Cardiac muscle cell (in vitro differentiated cells and primary cell): Measurements from ENCODE around the gene ARID1A. TPM values are rescaled to one million over a fixed set of nuclear protein-coding genes. Genes with fewer than 3 reads are reported as not detected.

Experiments used
- DNase-seq, 2 donors: peaks; one replicate each; pipeline versions ENCODE4 v3.0.0 to v3.0.0-alpha.2; 2010 to 2017; ENCODE audit warnings: low read depth in 1 of 2, low spot score in 1 of 2
- H3K27ac ChIP-seq: fragments of 200-600 bp; sonication (generic); 2 replicates; pipeline ENCODE4 v1.5.1; 2016
- H3K27me3 ChIP-seq: fragments of 200-600 bp; sonication (generic); 2 replicates; pipeline ENCODE4 v1.6.0; 2016; ENCODE audit warnings: control low read depth
- H3K36me3 ChIP-seq: fragments of 200-600 bp; sonication (generic); 2 replicates; pipeline ENCODE4 v1.5.1; 2016; ENCODE audit warnings: control low read depth
- H3K4me1 ChIP-seq: fragments of 200-600 bp; sonication (generic); 2 replicates; pipeline ENCODE4 v1.8.1; 2017; ENCODE audit warnings: low read depth, mild to moderate bottlenecking, mixed run types
- H3K4me3 ChIP-seq: fragments of 200-600 bp; sonication (generic); 2 replicates; pipeline ENCODE4 v1.5.1; 2016; ENCODE audit warnings: mild to moderate bottlenecking
- H3K9me3 ChIP-seq: fragments of 200-600 bp; sonication (generic); 2 replicates; pipeline ENCODE4 v1.5.1; 2017; ENCODE audit warnings: low read depth, mild to moderate bottlenecking, control low read depth
- polyA plus RNA-seq: library from polyadenylated mRNA; unstranded; fragments of >200 nt; fragmentation: Nextera tagmentation; extraction: Ambion mirVana; gene quantifications from 2 replicates; pipeline ENCODE4 v1.2.1, GENCODE V29; 2016
- total RNA-seq: library from RNA; depleted of rRNA; stranded (reverse); fragments of >200 nt; gene quantifications from 2 replicates; pipeline ENCODE4 v1.2.3, GENCODE V29; 2016
- TF ChIP-seq, protein P1 (sequence below): IDR thresholded peaks from 2 replicates; pipeline ENCODE4 v1.5.1; 2012; ENCODE audit warnings: low read depth, mild to moderate bottlenecking, low read length

ARID1A gene
- total and polyA plus RNA-seq, 2 experiments from 2014 or later, result 28.5 to 93.3 TPM

DNA sequence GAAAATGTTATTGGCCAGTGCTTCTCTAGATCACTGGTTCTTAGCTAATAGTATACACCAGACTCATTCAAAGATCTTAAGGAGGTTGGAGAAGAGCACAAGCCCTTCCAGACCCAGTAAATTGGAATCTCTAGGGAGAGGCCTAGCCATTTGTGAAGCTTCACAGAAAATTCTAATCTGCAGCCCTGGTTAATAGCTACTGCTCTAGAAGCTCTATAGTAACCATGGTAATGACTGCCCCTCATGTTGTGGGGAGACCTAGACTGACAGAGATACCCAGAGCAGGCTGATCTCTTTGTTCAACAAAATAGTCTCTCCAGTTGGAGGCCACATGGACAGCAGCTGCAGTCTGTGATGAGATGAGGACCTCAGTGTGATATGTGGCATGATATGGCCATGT, 31.7 kb downstream of the ARID1A start:
- Histone ChIP-seq H3K9me3 (no peaks in the 10 kb centered on the region), H3K27ac (no peak overlapping the region), H3K27me3 (no peaks in the 10 kb centered on the region), H3K4me3 (no peak overlapping the region), H3K4me1 (peaks cover 59% of the 10 kb centered on the region), H3K36me3 (peaks cover 25% of the 10 kb centered on the region)
- DNase-seq, result no peak
- TF ChIP-seq, protein P1, sequence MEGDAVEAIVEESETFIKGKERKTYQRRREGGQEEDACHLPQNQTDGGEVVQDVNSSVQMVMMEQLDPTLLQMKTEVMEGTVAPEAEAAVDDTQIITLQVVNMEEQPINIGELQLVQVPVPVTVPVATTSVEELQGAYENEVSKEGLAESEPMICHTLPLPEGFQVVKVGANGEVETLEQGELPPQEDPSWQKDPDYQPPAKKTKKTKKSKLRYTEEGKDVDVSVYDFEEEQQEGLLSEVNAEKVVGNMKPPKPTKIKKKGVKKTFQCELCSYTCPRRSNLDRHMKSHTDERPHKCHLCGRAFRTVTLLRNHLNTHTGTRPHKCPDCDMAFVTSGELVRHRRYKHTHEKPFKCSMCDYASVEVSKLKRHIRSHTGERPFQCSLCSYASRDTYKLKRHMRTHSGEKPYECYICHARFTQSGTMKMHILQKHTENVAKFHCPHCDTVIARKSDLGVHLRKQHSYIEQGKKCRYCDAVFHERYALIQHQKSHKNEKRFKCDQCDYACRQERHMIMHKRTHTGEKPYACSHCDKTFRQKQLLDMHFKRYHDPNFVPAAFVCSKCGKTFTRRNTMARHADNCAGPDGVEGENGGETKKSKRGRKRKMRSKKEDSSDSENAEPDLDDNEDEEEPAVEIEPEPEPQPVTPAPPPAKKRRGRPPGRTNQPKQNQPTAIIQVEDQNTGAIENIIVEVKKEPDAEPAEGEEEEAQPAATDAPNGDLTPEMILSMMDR, result no peak

DNA sequence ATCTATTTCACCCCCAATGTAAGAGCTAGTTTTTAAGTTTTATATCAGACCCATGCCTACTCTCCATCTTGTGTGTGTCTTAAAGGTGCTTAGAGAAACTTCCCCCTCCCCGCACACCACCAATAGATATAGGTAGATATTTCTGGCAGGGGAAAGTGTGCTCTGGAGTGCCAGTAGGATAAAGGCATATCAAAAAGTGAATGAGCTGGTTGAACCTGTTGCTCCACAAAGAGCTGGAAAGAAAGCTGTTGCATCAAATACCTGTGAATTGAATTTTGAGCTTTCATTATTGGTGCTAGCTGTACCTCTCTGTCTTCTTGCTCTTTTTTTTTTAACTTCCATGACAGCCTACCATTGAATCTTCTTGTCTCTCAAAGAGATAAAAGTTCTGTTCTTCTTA, 32.8 kb downstream of the ARID1A start:
- H3K36me3 ChIP-seq, result peaks cover 37% of the 10 kb centered on the region
- TF ChIP-seq, protein P1, result no peak
- H3K4me1 ChIP-seq, result peaks cover 52% of the 10 kb centered on the region
- H3K27me3 ChIP-seq, result no peaks in the 10 kb centered on the region
- no peaks in the 10 kb centered on the region for H3K9me3 ChIP-seq
- no peak overlapping the region for H3K4me3 ChIP-seq
- no peak for DNase-seq
- H3K27ac ChIP-seq, result peak overlapping the region; percentile 3

DNA sequence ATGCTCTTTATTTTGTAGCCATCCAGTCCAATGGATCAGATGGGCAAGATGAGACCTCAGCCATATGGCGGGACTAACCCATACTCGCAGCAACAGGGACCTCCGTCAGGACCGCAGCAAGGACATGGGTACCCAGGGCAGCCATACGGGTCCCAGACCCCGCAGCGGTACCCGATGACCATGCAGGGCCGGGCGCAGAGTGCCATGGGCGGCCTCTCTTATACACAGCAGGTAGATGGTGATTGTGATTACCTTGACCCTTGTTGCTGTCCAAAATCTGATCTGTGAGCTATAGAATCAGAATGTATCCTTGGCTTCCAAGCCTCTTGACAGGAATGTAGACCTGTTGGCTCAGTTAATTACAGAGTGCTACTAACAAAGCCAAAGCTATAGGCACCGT, 33.8 kb downstream of the ARID1A start:
- H3K36me3 ChIP-seq, result peaks cover 41% of the 10 kb centered on the region
- peaks cover 42% of the 10 kb centered on the region for H3K4me1 ChIP-seq
- H3K27me3 ChIP-seq, result no peaks in the 10 kb centered on the region
- TF ChIP-seq, protein P1, result no peak
- DNase-seq, result no peak
- no peak overlapping the region for H3K4me3 ChIP-seq
- H3K27ac ChIP-seq, result no peak overlapping the region
- no peaks in the 10 kb centered on the region for H3K9me3 ChIP-seq

DNA sequence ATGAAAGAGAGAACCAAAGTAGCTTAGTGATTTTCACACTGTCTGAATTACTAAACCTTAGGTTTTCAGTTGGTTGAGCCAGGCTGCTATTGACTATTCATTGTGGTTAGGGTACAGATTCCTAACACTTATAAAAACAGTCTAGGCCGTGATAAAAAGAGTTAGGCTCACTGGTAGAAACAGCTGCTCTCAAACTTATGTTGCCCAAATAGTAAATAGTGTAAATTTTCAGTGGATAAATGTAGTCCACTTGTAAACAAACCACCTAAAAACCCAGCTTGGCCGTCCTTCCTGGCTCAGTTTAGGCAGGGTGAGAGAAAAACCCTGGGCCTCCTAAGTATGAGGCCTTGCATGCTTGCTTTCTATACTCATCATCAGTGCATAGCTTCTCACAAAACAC, 34.9 kb downstream of the ARID1A start:
- H3K27me3 ChIP-seq, result no peaks in the 10 kb centered on the region
- H3K36me3 ChIP-seq, result peaks cover 48% of the 10 kb centered on the region
- H3K4me1 ChIP-seq, result peaks cover 33% of the 10 kb centered on the region
- no peaks in the 10 kb centered on the region for H3K9me3 ChIP-seq
- no peak for DNase-seq
- H3K27ac ChIP-seq, result peak overlapping the region; percentile 70
- TF ChIP-seq, protein P1, result no peak
- no peak overlapping the region for H3K4me3 ChIP-seq

DNA sequence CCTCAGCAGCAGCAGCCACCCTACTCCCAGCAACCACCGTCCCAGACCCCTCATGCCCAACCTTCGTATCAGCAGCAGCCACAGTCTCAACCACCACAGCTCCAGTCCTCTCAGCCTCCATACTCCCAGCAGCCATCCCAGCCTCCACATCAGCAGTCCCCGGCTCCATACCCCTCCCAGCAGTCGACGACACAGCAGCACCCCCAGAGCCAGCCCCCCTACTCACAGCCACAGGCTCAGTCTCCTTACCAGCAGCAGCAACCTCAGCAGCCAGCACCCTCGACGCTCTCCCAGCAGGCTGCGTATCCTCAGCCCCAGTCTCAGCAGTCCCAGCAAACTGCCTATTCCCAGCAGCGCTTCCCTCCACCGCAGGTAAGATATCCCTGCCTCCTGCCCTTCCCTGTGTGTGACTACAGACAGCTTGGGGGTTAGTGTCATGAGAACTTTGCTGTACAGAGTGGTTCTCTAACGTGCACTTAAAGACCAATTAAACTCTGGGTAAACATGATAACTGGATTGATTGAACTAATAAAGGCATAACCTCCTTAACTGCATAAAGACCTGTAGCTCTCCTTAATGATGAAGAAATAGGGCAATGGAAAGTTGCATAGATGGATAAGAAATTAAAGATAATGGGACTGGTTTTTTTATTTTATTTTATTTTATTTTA, 35.6 kb downstream of the ARID1A start:
- no peaks in the 10 kb centered on the region for H3K9me3 ChIP-seq
- TF ChIP-seq, protein P1, result no peak
- H3K36me3 ChIP-seq, result peaks cover 51% of the 10 kb centered on the region
- peak overlapping the region; percentile 70 for H3K27ac ChIP-seq
- no peak overlapping the region for H3K4me3 ChIP-seq
- DNase-seq, result no peak
- H3K27me3 ChIP-seq, result no peaks in the 10 kb centered on the region
- H3K4me1 ChIP-seq, result peaks cover 29% of the 10 kb centered on the region

DNA sequence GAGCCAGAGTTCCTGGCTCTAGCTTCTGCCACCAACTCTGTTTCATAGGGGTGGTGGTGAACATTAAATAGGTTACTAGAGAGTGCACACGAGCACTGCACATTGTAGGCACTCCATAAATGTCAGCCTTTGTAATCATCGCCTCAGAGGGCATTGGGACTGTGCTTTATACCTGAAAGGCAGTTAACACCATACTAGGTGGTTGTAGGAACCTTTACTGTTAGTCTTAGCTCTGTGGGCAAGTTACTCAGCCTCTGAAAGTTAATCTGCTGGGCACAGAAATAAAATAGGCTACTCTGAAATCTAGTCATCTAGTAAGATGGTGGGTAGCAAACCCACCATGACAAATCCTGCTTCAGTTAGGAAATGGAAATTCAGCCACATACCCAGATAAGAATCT, 37.6 kb downstream of the ARID1A start:
- Histone ChIP-seq H3K27ac (peak overlapping the region; percentile 65), H3K36me3 (peaks cover 64% of the 10 kb centered on the region), H3K9me3 (no peaks in the 10 kb centered on the region), H3K4me1 (peaks cover 9% of the 10 kb centered on the region), H3K4me3 (no peak overlapping the region), H3K27me3 (no peaks in the 10 kb centered on the region)
- no peak for DNase-seq
- TF ChIP-seq, protein P1, result no peak
